Upper lobe of left lung (tissue), 6 donors: ENCODE results near the gene SELENOW. TPM values are rescaled to one million over a fixed set of nuclear protein-coding genes. Genes with fewer than 3 reads are reported as not detected.

ENCODE experiments used
- ATAC-seq, 2 donors: fragments of 200-7000 bp; cut with Tn5 transposase; one replicate each; pipeline ENCODE4 v1.9.1; 2022; ENCODE audit warnings: mild to moderate bottlenecking in 2 of 2, moderate library complexity in 2 of 2; ENCODE audit not compliant: low FRiP score in 2 of 2
- DNase-seq, 2 donors: peaks; one replicate each; pipeline ENCODE4 v3.0.0-alpha.2; 2019 to 2020
- H3K27ac ChIP-seq, 4 donors: fragments of 200-600 bp; sonication (generic); one replicate each; pipeline ENCODE4 v1.5.1; 2016 to 2019
- H3K27me3 ChIP-seq, 4 donors: fragments of 200-600 bp; sonication (generic); one replicate each; pipeline ENCODE4 v1.5.1; 2017 to 2019
- H3K36me3 ChIP-seq, 4 donors: fragments of 200-600 bp; sonication (generic); one replicate each; pipeline ENCODE4 v1.5.1; 2016 to 2019
- H3K4me1 ChIP-seq, 4 donors: fragments of 200-600 bp; sonication (generic); one replicate each; pipeline ENCODE4 v1.5.1; 2018 to 2019
- H3K4me3 ChIP-seq, 4 donors: fragments of 200-600 bp; sonication (generic); one replicate each; pipeline ENCODE4 v1.5.1; 2017 to 2019; ENCODE audit warnings: mild to moderate bottlenecking in 2 of 4, moderate library complexity in 1 of 4
- H3K9me3 ChIP-seq, 4 donors: fragments of 200-600 bp; sonication (generic); one replicate each; pipeline ENCODE4 v1.5.1; 2018 to 2019
- EP300 ChIP-seq, 4 donors: sonication (generic); formaldehyde crosslinking; IDR thresholded peaks; one replicate each; pipeline ENCODE4 v1.5.1; 2017; ENCODE audit warnings: antibody characterized with exemption in 4 of 4, control low read depth in 2 of 4
- POLR2A ChIP-seq, 4 donors: fragments of 450-650 bp; IDR thresholded peaks; one replicate each; pipeline ENCODE4 v1.5.1; 2016 to 2017; ENCODE audit warnings: antibody characterized with exemption in 4 of 4, mild to moderate bottlenecking in 2 of 4
- POLR2AphosphoS5 ChIP-seq, 2 donors: sonication (generic); formaldehyde crosslinking; IDR thresholded peaks; one replicate each; pipeline ENCODE4 v1.5.1; 2017; ENCODE audit warnings: antibody characterized with exemption in 2 of 2
- WGBS, 2 donors: methylation state at CpG; one replicate each; pipeline ENCODE4 v1.1.5; 2017 to 2018; 5-methylcytosine and 5-hydroxymethylcytosine counted together
- total RNA-seq, 6 donors: library from RNA; depleted of rRNA in 4 of 6; stranded (reverse); fragments of >200 nt in 4 of 6; gene quantifications; one replicate each; pipeline versions ENCODE4 v1.1.0 to v1.2.1, GENCODE V29; 2016 to 2021
- TF ChIP-seq, protein P1 (sequence below), 6 experiments: fragments of 450-650 bp in 4 of 6; fragments of 200-600 bp in 2 of 6; sonication (generic) in 2 of 6; IDR thresholded peaks; one replicate each; pipeline ENCODE4 v1.5.1; 2016 to 2019; ENCODE audit warnings: antibody characterized with exemption in 6 of 6
- donor health status: DM: no; HTN: no; CAD: no; lungs with moderate emphysema.
- donor health status: DM: no; HTN: yes; CAD: no; lungs with severe emphysema.

SELENOW gene
- total RNA-seq, 6 donors from 2014 or later, result 194 to 455 (median 325) TPM

DNA sequence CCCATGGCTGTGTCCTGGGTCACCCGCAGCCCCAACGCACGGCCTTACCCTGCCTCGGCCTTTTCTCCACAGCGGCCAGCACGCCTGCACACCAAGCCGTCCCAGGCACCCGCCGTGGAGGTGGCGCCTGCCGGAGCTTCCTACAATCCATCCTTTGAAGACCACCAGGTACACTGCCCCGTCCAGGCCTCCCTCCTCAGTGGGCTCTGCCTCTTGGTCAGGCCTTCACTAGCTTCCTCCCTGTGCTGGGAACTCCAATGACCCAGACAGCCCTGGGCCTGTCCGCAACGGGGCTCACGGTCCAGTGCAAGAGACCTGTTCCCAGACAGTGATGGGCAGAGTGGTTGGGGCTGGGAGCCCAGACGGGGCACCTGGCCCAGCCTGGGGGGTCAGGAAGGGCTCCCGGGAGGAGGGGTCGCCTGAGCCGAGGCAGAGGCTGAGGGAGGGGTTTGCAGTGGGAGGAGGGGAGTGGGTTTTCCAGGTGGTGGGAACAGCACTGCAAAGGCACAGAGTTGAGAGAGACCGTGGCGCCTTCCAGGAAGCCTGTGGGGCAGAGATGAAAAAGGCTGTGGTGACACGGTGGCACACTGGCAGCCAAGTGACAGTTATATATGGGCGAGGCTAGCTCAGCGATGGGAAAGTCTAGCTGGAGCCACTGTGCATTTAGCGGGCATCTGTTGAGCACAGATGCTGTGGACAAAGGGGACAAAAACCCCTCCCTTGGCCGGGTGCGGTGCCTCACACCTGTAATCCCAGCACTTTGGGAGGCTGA lies 25.9 kb upstream of the SELENOW start:
- Histone ChIP-seq H3K9me3 (no peaks in the 10 kb centered on the region), H3K27me3 (no peaks in the 10 kb centered on the region), H3K4me3 (no peak overlapping the region), H3K36me3 (peaks cover 59 to 99% (median 95%) of the 10 kb centered on the region in 4 donors), H3K4me1 (peaks cover 0 to 5% (median 3%) of the 10 kb centered on the region in 4 donors), H3K27ac (no peak overlapping the region)
- DNase-seq, result peak in 1 of 2 donors; percentile 74
- no peak for ATAC-seq
- no peak for TF ChIP-seq POLR2AphosphoS5 (IDR thresholded peaks at IDR 0.05)
- no peak for TF ChIP-seq POLR2A (IDR thresholded peaks at IDR 0.05)
- no peak for TF ChIP-seq EP300 (IDR thresholded peaks at IDR 0.05)
- TF ChIP-seq, protein P1, sequence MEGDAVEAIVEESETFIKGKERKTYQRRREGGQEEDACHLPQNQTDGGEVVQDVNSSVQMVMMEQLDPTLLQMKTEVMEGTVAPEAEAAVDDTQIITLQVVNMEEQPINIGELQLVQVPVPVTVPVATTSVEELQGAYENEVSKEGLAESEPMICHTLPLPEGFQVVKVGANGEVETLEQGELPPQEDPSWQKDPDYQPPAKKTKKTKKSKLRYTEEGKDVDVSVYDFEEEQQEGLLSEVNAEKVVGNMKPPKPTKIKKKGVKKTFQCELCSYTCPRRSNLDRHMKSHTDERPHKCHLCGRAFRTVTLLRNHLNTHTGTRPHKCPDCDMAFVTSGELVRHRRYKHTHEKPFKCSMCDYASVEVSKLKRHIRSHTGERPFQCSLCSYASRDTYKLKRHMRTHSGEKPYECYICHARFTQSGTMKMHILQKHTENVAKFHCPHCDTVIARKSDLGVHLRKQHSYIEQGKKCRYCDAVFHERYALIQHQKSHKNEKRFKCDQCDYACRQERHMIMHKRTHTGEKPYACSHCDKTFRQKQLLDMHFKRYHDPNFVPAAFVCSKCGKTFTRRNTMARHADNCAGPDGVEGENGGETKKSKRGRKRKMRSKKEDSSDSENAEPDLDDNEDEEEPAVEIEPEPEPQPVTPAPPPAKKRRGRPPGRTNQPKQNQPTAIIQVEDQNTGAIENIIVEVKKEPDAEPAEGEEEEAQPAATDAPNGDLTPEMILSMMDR (IDR thresholded peaks at IDR 0.05), result no peak
- 87 to 95% methylated on average over 25 to 27 of the region's 27 CpGs for WGBS, 2 donors

DNA sequence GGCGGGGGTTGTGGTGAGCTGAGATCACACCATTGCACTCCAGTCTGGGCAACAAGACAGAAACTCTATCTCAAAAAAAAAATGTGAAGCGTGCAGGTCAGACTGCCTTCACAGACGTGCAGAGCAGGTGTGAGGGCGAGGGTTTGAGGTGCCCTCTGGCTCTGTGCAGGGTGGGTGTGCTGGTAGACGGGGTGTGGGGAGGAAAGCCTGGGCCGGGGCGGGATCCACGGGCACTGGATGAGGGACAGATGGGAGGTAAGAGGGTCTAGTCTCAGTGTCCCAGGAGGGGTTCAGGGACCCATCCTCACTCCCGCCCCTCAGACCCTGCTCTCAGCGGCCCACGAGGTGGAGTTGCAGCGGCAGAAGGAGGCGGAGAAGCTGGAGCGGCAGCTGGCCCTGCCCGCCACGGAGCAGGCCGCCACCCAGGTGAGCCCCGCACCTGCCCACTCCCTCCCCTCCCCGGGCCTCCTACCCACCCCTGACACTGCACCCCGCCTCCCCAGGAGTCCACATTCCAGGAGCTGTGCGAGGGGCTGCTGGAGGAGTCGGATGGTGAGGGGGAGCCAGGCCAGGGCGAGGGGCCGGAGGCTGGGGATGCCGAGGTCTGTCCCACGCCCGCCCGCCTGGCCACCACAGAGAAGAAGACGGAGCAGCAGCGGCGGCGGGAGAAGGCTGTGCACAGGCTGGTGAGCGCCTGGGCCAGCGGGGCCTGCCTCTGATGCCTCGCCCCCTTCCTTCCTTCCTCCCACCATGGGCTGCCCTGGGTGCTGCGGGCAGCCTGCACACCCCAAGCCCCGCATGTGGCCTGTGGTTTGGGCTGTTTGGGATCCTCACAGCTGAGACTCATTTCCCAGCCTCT lies 24.1 kb upstream of the SELENOW start:
- Histone ChIP-seq H3K27ac (no peak overlapping the region), H3K4me3 (no peak overlapping the region), H3K9me3 (no peaks in the 10 kb centered on the region), H3K27me3 (no peaks in the 10 kb centered on the region), H3K36me3 (peaks cover 59 to 99% (median 89%) of the 10 kb centered on the region in 4 donors), H3K4me1 (peaks cover 0 to under 1% (median 0%) of the 10 kb centered on the region in 4 donors)
- no peak for ATAC-seq
- 95 to 97% methylated on average over 18 to 32 of the region's 37 CpGs for WGBS, 2 donors
- TF ChIP-seq, protein P1 (IDR thresholded peaks at IDR 0.05), result no peak
- TF ChIP-seq POLR2AphosphoS5 (IDR thresholded peaks at IDR 0.05), result no peak
- TF ChIP-seq EP300 (IDR thresholded peaks at IDR 0.05), result no peak
- TF ChIP-seq POLR2A (IDR thresholded peaks at IDR 0.05), result no peak
- peak in 1 of 2 donors; percentile 74 for DNase-seq

DNA sequence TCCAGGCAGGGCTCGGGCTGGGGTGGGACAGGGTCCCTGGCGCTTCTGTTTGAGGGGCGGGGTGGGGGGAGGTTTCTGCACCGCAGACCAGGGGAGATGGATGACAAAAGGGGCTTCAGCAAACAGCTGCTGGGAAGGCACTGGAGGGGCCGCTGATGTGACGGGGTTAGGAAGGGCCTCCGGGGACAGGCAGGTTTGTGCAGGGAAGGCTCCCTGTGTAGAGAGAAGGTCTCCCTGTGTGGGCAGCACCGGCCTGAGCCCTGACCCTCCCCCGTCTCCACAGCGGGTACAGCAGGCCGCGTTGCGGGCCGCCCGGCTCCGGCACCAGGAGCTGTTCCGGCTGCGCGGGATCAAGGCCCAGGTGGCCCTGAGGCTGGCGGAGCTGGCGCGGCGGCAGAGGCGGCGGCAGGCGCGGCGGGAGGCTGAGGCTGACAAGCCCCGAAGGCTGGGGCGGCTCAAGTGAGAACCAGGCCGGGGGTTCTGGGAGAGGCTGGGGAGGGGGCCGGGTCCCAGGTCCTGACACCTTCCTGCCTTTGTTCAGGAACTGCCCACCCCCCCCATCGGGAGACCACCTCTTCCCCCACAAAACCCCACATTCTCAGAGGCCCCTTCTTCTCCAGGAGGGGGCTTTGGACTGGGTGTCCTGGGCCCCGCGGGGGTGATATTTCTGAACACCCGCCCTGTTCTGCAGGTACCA lies 23.3 kb upstream of the SELENOW start:
- Histone ChIP-seq H3K36me3 (peaks cover 52 to 99% (median 82%) of the 10 kb centered on the region in 4 donors), H3K27me3 (no peaks in the 10 kb centered on the region), H3K4me3 (no peak overlapping the region), H3K27ac (no peak overlapping the region), H3K9me3 (no peaks in the 10 kb centered on the region), H3K4me1 (no peaks in the 10 kb centered on the region)
- ATAC-seq (no peak), DNase-seq (peak in 1 of 2 donors; percentile 79)
- 91 to 96% methylated on average over 23 to 31 of the region's 36 CpGs for WGBS, 2 donors
- no peak for TF ChIP-seq POLR2A (IDR thresholded peaks at IDR 0.05)
- no peak for TF ChIP-seq EP300 (IDR thresholded peaks at IDR 0.05)
- TF ChIP-seq, protein P1 (IDR thresholded peaks at IDR 0.05), result no peak
- TF ChIP-seq POLR2AphosphoS5 (IDR thresholded peaks at IDR 0.05), result no peak

DNA sequence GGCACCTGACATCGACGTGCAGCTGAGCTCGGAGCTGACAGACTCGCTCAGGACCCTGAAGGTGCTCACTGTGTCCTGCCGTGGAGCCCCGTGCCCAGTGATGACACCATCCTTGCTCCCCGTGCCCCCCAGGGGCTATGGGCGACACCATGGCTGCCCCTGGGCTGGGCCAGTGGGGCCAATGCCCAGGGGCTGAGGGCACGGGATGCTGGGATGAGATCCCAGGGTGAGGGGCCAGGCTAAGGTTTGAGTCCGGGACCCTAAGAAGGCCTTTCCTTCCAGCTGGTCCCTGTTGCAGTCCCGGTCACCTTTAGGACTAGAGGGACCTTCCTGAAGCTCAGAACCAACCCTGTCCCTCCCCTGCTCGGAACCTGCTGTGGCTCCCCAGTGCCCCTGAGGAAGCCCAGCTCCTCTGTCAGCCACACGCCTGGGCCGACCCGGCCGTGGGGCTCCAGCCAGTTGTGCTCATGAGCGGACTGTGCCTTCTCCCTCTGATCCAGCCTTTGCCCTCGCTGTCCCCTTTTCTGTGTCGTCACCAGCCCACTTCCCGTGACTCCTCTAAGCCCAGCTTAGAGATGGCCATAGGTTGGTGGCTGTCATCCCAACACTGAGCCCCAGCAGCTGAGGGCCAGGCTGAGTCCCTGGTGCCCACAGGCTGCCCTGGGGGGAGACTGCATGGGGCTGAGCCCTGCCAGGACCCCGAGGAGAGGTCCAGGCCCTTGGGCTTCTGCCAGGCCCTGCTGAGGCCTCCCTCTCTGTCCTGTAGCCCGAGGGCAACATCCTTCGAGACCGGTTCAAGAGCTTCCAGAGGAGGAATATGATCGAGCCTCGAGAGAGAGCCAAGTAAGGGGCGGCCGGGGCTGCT lies 22.5 kb upstream of the SELENOW start:
- H3K27me3 ChIP-seq, result no peaks in the 10 kb centered on the region
- DNase-seq, result peak in 1 of 2 donors; percentile 74
- no peak for TF ChIP-seq EP300 (IDR thresholded peaks at IDR 0.05)
- TF ChIP-seq, protein P1 (IDR thresholded peaks at IDR 0.05), result no peak
- TF ChIP-seq POLR2A (IDR thresholded peaks at IDR 0.05), result no peak
- no peak for TF ChIP-seq POLR2AphosphoS5 (IDR thresholded peaks at IDR 0.05)
- no peak overlapping the region for H3K4me3 ChIP-seq
- H3K36me3 ChIP-seq, result peaks cover 51 to 96% (median 74%) of the 10 kb centered on the region in 4 donors
- no peak for ATAC-seq
- H3K4me1 ChIP-seq, result no peaks in the 10 kb centered on the region
- no peak overlapping the region for H3K27ac ChIP-seq
- 89 to 96% methylated on average over 16 to 17 of the region's 28 CpGs for WGBS, 2 donors
- H3K9me3 ChIP-seq, result no peaks in the 10 kb centered on the region
